K562 (cell line): ENCODE results near the gene DEDD. TPM values are rescaled to one million over a fixed set of nuclear protein-coding genes. Genes with fewer than 3 reads are reported as not detected.

Experiments
- CBX1 ChIP-seq: sonication (generic); IDR thresholded peaks from 2 replicates; pipeline ENCODE4 v1.6.1; 2016; ENCODE audit warnings: antibody characterized with exemption, low read depth, mild to moderate bottlenecking
- FOXA1 ChIP-seq: fragments of 450-650 bp; IDR thresholded peaks from 2 replicates; pipeline ENCODE4 v1.6.1; 2016; ENCODE audit warnings: mild to moderate bottlenecking, borderline replicate concordance
- HDAC3 ChIP-seq: fragments of 450-650 bp; IDR thresholded peaks from 2 replicates; pipeline ENCODE4 v1.6.1; 2018; ENCODE audit warnings: borderline replicate concordance, mild to moderate bottlenecking, moderate library complexity; ENCODE audit not compliant: partially characterized antibody
- HLTF ChIP-seq: fragments of 450-650 bp; IDR thresholded peaks from 2 replicates; pipeline ENCODE4 v1.6.1; 2016
- MAZ ChIP-seq, 2 experiments: fragments of 450-650 bp in 1 of 2; sonication (generic) in 1 of 2; formaldehyde crosslinking; IDR thresholded peaks in 1 of 2; conservative IDR thresholded peaks in 1 of 2; 2 replicates each; pipeline versions ENCODE4 v1.4.0 to v1.5.0; 2020; ENCODE audit warnings: mild to moderate bottlenecking in 1 of 2, missing genetic modification reagents in 1 of 2
- PHF20 ChIP-seq: fragments of 450-650 bp; IDR thresholded peaks from 2 replicates; pipeline ENCODE4 v1.6.1; 2018; ENCODE audit not compliant: partially characterized antibody
- PRPF4 ChIP-seq: fragments of 200-400 bp; formaldehyde crosslinking; IDR thresholded peaks from one replicate; pipeline ENCODE4 v1.6.1; 2017; ENCODE audit warnings: low read length, low read depth, mild to moderate bottlenecking; ENCODE audit not compliant: insufficient read depth, poor library complexity, severe bottlenecking
- PTBP1 ChIP-seq: fragments of 200-400 bp; formaldehyde crosslinking; IDR thresholded peaks from 2 replicates; pipeline ENCODE4 v1.6.1; 2017; ENCODE audit warnings: low read depth, low read length
- RBM34 ChIP-seq: fragments of 200-400 bp; formaldehyde crosslinking; IDR thresholded peaks from 2 replicates; pipeline ENCODE4 v1.6.1; 2018; ENCODE audit warnings: low read length, borderline replicate concordance; ENCODE audit not compliant: insufficient read depth
- SMARCA4 ChIP-seq: fragments of 450-650 bp; IDR thresholded peaks from 2 replicates; pipeline ENCODE4 v1.6.1; 2016
- SMARCE1 ChIP-seq: fragments of 450-650 bp; IDR thresholded peaks from 2 replicates; pipeline ENCODE4 v1.7.1; 2016; ENCODE audit warnings: mild to moderate bottlenecking
- ZNF212 ChIP-seq: fragments of 450-650 bp; formaldehyde crosslinking; IDR thresholded peaks from 2 replicates; pipeline ENCODE4 v1.4.0; 2020; ENCODE audit warnings: mild to moderate bottlenecking
- ZNF347 ChIP-seq: fragments of 450-650 bp; formaldehyde crosslinking; IDR thresholded peaks from 2 replicates; pipeline ENCODE4 v1.4.0; 2020; ENCODE audit warnings: low read depth, mild to moderate bottlenecking, moderate library complexity
- polyA plus RNA-seq, 8 experiments: library from polyadenylated mRNA; depleted of rRNA in 4 of 8; stranded (reverse) in 5 of 8; unstranded in 3 of 8; fragments of >200 nt; fragmentation: Nextera tagmentation in 2 of 8; fragmentation: Illumina TruSeq in 1 of 8; extraction: Ambion mirVana in 2 of 8; extraction: Trizol in 1 of 8; gene quantifications; 2 replicates each; pipeline versions ENCODE4 v1.2.1 to v1.2.3, GENCODE V29; 2011 to 2014; ENCODE audit warnings: inconsistent platforms in 1 of 8, missing spikeins in 1 of 8
- total RNA-seq, 7 experiments: library from RNA; depleted of rRNA in 6 of 7; stranded (reverse); fragments of >200 nt in 6 of 7; fragmentation: Illumina TruSeq in 2 of 7; extraction: Trizol in 2 of 7; gene quantifications; 2 replicates each; pipeline versions ENCODE4 v1.2.1 to v1.2.3, GENCODE V29; 2011 to 2021; ENCODE audit warnings: low replicate concordance in 1 of 7
- TF ChIP-seq, protein P1 (sequence below): fragments of 450-650 bp; IDR thresholded peaks from 2 replicates; pipeline ENCODE4 v1.7.0; 2016; ENCODE audit warnings: borderline replicate concordance
- TF ChIP-seq, protein P2 (sequence below): sonication (generic); formaldehyde crosslinking; IDR thresholded peaks from 2 replicates; pipeline ENCODE4 v1.8.1; 2023; ENCODE audit warnings: mild to moderate bottlenecking, missing genetic modification reagents
- TF ChIP-seq, protein P3 (sequence below), 2 experiments: fragments of 450-650 bp; IDR thresholded peaks; 2 replicates each; pipeline ENCODE4 v1.6.1; 2016; ENCODE audit warnings: mild to moderate bottlenecking in 2 of 2, borderline replicate concordance in 1 of 2, low read depth in 1 of 2, moderate library complexity in 1 of 2

DEDD gene
- total and polyA plus RNA-seq, 9 of the 15 experiments (the other 6 are each of a cell fraction or from before 2014, with no cell fraction given), result 11.6 to 41.0 (median 16.8) TPM

DNA sequence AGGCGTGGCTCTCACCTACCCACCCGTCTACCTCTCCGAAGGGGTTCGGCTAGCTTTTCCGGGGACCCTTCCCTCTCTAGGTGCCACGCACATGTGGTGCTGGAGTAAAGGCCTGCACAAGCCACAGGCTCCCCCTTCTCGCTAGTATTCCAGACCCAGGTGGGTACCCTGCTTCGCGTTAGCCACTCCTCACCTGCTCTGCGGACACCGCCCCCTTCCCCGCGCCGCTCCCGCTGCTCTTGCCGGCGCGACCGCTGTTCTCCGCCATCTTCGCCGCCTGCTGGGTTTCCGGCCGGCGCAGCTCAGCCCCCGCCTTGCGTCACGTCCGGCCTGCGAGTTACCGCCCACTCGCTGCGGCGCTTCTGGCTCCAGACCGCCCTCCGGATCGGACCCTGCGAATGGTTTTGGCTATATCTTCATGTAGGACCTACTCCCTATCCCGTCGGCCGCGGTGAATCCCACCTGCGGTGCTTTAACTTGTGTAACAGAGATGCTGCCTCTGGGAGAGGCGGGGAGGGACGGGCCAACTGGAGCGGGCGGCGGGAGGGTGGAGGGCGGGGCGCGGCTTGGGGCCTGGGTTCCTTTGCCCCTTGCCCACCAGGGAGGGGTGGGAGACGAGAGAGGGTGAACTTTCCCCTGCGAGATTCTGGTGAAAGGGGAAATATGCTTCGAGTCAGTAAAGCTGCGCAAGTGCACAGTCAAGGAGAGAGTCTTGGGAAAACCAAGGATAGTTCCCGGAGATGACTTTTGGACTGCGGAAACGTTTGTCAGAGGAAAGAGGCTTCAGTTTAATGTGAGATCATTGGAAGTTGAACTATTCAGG is 14.5 kb downstream of the DEDD start, which contains the start of the genes NIT1 and PFDN2 (continued):
- TF ChIP-seq, protein P1, sequence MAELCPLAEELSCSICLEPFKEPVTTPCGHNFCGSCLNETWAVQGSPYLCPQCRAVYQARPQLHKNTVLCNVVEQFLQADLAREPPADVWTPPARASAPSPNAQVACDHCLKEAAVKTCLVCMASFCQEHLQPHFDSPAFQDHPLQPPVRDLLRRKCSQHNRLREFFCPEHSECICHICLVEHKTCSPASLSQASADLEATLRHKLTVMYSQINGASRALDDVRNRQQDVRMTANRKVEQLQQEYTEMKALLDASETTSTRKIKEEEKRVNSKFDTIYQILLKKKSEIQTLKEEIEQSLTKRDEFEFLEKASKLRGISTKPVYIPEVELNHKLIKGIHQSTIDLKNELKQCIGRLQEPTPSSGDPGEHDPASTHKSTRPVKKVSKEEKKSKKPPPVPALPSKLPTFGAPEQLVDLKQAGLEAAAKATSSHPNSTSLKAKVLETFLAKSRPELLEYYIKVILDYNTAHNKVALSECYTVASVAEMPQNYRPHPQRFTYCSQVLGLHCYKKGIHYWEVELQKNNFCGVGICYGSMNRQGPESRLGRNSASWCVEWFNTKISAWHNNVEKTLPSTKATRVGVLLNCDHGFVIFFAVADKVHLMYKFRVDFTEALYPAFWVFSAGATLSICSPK, result no peak
- TF ChIP-seq PRPF4 (no peak), CBX1 (no peak), MAZ (CRISPR knock-in tag; conservative IDR thresholded peaks at IDR 0.05 in 1 of 2, IDR thresholded peaks at IDR 0.05 in 1 of 2) (peak; percentile 74 to 77; a peak in 3 of 4 replicates), PHF20 (peak; percentile 82), FOXA1 (no peak), PTBP1 (no peak), SMARCE1 (no peak), ZNF212 (CRISPR knock-in tag) (no peak), RBM34 (no peak), HLTF (no peak), ZNF347 (CRISPR knock-in tag) (no peak), SMARCA4 (no peak), HDAC3 (no peak)
- TF ChIP-seq, protein P2, sequence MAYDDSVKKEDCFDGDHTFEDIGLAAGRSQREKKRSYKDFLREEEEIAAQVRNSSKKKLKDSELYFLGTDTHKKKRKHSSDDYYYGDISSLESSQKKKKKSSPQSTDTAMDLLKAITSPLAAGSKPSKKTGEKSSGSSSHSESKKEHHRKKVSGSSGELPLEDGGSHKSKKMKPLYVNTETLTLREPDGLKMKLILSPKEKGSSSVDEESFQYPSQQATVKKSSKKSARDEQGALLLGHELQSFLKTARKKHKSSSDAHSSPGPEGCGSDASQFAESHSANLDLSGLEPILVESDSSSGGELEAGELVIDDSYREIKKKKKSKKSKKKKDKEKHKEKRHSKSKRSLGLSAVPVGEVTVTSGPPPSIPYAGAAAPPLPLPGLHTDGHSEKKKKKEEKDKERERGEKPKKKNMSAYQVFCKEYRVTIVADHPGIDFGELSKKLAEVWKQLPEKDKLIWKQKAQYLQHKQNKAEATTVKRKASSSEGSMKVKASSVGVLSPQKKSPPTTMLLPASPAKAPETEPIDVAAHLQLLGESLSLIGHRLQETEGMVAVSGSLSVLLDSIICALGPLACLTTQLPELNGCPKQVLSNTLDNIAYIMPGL (CRISPR knock-in tag), result peak; percentile 71; the same call in 1 of the 2 replicates
- TF ChIP-seq, protein P3, sequence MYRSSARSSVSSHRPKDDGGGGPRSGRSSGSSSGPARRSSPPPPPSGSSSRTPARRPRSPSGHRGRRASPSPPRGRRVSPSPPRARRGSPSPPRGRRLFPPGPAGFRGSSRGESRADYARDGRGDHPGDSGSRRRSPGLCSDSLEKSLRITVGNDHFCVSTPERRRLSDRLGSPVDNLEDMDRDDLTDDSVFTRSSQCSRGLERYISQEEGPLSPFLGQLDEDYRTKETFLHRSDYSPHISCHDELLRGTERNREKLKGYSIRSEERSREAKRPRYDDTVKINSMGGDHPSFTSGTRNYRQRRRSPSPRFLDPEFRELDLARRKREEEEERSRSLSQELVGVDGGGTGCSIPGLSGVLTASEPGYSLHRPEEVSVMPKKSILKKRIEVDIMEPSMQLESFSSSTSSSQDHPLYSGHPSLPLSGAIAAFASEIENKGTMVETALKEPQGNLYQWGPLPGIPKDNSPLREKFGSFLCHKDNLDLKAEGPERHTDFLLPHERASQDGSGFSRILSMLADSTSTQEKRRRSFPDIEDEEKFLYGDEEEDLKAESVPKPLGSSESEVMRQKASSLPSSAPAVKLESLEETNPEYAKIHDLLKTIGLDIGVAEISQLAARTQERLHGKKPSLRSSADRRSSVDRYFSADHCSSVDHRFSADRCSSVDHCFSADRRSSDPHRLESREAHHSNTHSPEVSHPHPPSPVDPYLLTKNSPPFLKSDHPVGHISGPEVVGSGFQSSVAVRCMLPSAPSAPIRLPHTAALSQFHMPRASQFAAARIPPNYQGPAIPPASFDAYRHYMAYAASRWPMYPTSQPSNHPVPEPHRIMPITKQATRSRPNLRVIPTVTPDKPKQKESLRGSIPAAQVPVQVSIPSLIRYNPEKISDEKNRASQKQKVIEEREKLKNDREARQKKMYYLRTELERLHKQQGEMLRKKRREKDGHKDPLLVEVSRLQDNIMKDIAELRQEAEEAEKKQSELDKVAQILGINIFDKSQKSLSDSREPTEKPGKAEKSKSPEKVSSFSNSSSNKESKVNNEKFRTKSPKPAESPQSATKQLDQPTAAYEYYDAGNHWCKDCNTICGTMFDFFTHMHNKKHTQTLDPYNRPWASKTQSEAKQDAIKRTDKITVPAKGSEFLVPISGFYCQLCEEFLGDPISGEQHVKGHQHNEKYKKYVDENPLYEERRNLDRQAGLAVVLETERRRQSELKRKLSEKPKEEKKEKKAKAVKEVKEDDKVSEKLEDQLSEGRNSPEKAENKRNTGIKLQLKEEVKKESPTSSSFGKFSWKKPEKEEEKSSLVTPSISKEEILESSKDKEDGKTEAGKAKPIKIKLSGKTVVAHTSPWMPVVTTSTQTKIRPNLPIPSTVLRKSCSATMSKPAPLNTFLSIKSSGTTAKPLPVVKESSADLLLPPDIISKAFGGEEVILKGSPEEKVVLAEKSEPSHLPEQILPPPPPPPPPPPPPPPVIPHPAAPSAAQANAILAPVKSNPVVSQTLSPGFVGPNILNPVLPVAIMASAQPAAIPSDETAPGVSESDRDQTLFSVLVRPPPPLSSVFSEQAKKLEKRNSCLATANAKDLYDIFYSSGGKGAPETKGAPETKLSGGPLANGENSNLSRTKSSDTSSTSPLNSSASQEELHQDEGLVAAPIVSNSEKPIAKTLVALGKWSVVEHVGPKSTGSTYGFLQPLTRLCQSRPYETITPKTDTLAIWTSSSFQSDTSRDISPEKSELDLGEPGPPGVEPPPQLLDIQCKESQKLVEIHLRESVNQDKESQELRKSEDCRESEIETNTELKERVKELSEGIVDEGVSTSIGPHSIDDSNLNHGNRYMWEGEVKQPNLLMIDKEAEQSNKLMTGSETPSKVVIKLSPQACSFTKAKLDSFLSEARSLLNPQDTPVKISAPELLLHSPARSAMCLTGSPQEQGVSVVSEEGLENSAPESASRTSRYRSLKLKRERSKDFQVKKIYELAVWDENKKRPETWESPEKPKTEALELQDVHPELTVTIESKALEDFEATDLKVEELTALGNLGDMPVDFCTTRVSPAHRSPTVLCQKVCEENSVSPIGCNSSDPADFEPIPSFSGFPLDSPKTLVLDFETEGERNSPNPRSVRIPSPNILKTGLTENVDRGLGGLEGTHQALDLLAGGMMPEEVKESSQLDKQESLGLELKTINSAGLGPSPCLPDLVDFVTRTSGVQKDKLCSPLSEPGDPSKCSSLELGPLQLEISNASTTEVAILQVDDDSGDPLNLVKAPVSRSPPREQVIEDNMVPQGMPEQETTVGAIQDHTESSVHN (IDR thresholded peaks at IDR 0.05; ENCODE audit: borderline replicate concordance in 1 of 2, low read depth in 1 of 2), result no peak
